HG02981 (cell line): ENCODE measurements around the gene TTLL10.

Source experiments
- ATAC-seq: cut with Tn5 transposase; IDR thresholded peaks from one replicate; pipeline ENCODE4 v1.9.1; 2021; ENCODE audit warnings: mild to moderate bottlenecking, moderate library complexity; ENCODE audit not compliant: unreplicated experiment

The TTLL10 gene

DNA sequence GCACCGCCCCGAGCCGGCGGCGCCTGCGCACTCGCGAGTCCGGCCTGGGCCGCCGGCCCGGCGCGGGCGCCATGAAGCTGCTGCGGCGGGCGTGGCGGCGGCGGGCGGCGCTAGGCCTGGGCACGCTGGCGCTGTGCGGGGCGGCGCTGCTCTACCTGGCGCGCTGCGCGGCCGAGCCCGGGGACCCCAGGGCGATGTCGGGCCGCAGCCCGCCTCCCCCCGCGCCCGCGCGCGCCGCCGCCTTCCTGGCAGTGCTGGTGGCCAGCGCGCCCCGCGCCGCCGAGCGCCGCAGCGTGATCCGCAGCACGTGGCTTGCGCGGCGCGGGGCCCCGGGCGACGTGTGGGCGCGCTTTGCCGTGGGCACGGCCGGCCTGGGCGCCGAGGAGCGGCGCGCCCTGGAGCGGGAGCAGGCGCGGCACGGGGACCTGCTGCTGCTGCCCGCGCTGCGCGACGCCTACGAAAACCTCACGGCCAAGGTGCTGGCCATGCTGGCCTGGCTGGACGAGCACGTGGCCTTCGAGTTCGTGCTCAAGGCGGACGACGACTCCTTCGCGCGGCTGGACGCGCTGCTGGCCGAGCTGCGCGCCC lies 58.6 kb downstream of the TTLL10 start, which contains the start of gene B3GALT6:
Gene B3GALT6, plus strand, starts transcription at position 30 of the 588 bp plus-strand sequence. Its CDS starts 42 bp downstream, at position 72.
- ATAC-seq = no peak

GRCh38 chr1:1232796-1233566 lies 59.3 kb downstream of the TTLL10 start:
- ATAC-seq = no peak

DNA sequence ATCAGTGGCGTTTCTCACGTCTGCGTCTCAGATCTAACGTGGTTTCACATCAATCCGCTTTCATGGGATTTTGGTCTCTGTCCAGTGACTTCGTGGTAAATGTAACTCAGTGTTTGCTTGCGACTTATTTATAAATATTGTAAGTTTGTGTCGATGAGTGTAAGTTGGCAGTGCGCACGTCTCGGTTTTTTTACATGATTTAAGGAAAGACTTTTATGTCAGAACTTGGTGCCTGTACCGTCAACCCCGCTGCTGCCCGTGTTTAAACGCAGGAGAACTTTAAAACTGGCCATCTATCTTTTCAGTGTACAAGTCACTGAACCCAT lies 59.9 kb downstream of the TTLL10 start:
- no peak for ATAC-seq

GRCh38 chr1:1234180-1234808 lies 60.6 kb downstream of the TTLL10 start:
- ATAC-seq = no peak

- ATAC-seq = no peak
Observed at GRCh38 chr1:1235016-1235744, 61.5 kb downstream of the TTLL10 start.

DNA sequence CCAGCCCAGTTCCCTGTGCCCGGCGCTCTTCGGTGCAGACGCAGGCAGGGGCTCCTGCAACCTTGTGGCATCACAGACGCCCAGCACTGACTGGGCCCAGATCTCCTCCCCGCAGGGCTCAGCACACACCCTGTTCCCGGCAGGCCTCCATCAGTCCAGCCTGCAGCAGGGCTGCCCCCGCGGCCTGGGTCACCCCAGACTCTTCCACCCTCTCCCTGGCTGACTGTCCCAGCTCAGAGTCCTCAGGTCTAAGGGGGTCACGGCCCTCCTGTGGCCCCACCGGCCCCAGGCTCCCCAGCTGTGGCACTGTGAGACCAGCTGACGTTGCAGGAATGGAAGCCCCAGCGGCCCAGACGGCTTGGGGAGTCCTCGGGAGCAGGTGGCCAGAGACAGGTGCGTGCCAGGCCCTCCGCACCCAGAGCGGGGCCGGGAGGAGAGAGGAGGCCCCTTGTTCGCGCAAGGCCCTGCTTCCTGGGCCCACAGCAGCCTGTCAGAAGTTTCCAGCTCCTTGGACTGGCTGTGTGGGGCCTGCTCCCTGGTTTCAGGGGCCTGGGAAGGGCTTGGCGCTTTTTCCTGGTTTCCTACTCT lies 62.6 kb downstream of the TTLL10 start:
- no peak for ATAC-seq

DNA sequence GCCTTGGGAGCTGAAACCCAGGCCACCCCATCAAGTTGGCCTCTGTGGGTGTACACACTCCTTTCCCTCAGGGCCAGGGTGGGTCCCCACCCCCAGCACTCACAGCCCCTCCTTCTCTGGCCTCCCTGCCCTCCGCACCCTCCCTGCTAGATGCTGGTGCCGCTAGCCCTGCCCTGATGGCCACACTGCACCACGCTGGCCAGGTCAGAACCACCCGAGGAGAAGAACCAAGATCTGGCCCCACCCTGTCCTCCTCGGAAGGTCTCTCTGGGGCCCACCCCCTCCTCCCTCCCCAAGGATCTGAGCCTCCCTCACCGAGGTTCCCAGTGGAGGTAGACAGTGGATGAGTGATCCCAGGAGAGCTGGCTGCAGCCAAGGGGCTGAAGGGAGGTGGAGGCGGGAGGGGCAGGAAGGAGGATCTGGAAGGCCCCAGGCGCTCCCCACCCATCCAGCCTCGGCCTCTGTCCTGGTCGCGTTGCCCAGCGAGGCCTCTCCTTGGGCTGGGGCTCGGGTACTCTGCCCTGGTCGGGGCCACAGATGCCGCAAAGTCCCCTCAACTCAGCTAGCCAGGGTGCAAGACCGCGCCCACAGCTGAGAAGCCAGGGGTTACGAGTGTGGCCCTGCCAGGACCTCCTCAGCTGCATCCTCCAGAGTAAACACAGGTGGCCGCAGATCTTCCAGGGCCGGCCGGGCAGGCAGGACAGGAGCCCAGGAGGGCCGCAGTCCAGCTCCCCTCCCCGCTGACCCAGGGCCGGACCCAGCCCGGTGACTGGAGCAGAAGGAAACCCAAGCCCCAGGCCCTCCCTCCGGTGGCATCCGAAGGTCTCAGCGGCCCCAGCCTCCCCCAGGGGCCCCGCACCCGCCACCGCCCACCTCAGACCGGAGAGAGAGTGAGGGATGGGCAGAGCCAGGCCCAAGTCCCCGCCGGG lies 63.5 kb downstream of the TTLL10 start:
- no peak for ATAC-seq

GRCh38 chr1:1237874-1238701 lies 64.4 kb downstream of the TTLL10 start:
- no peak for ATAC-seq

GRCh38 chr1:1238702-1239178 lies 65.1 kb downstream of the TTLL10 start:
- ATAC-seq = no peak

DNA sequence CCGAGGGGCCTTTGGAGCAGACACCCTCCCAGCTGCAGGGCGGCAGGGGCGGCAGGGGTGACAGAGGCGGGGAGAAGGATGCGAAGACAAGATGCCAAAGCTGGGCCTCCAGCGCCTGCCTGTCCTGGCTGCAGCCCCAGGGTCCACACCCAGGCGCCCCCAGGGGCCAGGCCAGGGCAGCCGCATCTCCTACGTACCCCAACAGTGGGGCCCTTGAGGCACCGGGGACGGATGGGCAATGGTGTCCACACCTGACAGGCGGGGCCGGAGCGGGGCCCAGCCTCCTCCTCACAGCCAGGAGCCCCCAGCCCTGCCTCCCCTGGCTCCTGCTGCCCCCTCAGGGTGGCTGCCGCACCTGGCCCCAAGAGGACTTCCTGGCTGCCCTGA lies 65.5 kb downstream of the TTLL10 start:
- no peak for ATAC-seq

DNA sequence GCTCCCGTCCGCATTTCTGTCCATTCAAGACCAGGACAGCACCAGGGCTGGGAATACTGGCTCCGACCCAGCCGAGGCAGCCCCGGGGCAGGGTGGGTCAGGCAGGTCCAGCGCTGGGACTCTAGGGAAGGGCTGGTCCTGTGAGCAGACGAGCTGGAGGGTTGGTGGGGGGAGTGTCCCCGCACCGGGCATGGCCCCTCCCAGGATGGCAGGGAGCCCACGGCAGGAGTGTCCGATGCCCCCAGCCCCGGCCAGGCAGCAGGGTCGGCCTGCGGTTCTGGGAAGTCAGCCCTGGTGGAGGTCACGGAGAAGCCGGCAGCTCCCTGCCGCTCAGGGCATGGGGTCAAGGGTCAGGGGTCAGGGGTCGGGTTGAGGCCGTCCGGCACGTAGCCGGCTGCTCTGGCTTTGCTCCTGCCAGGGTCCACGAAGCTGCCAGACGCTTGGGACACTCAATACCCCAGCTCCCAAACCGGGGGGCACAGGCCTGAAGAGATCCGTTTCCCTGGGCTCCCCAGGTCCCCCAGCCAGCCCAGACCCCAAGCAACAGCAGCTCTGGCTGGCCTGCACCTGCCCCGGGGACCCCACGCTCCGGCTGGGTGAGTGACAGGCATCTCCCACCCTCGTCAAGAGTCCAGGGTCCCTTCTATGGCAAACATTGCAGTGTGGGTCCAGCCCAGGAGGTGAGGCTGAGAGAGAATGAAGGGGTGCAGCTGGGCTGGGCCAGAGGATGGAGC lies 66.1 kb downstream of the TTLL10 start:
- no peak for ATAC-seq

DNA sequence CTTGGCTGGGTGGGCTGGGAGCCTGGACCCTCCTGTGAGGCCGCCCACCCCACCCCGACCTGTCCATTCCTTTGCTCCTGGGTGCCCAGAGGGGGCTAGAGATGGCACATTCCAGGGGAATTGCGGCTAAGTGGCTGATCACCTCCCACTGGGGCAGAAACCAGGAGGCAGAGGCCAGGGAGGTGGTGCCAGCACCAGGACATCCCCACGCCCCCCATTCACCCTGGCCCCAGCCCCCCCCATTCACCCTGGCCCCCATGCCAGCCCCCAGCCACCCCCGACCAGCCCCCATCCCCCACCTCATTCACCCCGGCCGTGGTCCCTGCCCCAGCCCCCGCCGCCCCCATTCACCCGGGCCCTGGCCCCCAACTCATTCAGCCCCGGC lies 66.7 kb downstream of the TTLL10 start:
- ATAC-seq = no peak

DNA sequence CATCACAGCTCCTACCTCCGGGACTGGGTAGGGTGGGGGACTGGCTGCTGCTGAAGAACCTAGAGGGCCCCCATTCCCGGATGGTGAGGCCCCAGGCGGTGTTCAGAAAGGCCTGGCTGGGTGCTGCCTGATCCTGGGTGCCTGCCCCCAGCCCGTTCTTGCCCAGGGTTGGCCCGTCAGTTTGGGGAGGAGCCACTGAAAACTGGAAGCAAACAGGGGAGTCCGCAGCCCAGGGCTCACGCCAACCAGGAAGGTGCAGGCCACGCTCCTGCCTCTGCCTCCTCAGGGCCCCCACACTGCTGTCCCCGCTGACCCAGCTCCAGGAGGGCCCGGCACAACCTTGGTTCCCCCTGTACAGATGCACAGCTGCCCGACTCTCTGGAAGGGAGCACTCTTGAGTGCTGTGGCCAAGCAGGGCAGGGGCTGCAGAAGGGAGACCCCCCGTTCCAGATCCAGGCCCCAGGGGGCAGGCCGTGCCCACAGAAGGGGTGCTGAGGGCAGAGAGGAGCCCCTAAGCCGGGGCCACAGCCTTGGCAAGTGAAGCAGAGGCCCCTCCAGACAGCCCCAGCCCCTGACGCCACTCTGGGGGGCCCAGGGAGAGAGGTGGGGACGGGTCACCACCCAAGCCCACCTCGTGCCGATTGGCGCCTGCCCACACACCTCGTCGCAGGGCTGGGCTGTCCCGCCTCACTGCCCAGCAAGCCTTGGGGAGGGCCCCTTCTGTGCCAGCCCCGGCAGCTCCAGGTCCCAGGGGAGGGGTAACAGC lies 67.3 kb downstream of the TTLL10 start:
- no peak for ATAC-seq

DNA sequence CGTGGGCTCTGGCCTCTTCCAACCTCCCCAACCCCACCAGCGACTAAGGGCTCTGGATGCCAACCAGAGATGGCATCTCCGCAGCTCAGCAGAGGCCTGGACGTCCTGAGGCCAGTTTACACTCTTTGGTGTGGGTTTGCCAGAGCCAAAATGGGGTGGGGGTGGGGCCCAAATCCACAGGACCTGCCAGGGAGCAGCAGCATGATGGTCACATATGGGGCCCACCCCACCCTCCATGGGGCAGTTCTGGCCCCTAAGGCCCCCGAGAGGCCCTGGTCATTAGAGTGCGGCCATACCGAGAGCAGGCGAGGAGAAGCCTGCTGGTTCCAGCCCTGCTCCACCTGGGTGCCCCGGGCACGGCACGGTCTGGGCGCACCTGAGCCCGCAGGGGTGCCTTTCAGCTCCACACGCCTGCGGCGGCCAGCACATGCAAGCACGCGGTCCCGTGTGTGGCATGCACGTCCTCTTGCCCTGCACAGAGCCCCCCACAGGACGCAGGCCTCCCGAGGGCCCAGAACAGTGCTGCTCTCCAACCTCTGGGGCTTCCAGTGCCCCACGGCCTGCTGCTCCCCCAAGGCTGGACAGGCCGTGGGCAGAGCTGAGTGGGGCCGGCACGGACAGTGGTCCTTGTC lies 68.0 kb downstream of the TTLL10 start:
- ATAC-seq = no peak

DNA sequence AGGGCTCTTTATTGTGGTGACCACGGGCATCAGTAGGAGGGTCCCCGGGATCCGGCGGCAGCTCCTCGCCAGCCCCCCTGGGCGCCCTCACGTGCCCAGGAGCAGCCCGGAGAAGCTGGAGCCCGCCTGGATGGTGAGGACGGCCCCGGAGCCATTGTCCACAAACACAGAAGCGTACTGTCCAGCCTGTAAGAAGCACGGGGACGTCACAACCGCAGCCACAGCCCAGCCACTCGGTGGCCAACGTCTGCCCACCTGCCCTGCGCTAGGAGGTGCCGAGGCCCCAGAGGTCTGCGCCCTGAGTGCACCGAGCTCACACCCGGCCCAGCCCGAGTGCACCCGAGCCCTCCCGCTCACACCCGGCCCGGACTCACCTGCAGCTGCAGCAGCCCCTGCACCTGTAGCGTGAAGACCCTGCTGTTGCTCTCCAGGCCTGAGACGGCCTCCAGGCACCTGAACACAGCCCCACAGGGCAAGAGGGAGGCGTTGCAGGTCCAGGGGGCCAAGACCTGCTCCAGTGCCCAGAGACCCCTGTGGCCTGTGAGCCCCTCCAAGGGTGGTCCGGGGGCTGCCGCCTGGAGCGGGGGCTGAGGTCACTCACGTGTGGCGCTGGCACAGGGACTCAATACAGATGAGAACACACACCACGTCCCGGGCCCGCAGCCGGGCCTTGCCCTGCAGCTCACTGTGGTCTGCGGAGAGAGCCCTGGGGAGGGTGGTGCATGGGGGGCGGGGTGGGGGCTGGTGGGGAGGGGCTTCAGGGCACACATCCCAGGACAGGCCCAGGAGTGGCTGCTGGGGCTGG lies 69.0 kb downstream of the TTLL10 start:
- ATAC-seq = no peak

GRCh38 chr1:1243266-1243660 lies 69.6 kb downstream of the TTLL10 start:
- no peak for ATAC-seq

DNA sequence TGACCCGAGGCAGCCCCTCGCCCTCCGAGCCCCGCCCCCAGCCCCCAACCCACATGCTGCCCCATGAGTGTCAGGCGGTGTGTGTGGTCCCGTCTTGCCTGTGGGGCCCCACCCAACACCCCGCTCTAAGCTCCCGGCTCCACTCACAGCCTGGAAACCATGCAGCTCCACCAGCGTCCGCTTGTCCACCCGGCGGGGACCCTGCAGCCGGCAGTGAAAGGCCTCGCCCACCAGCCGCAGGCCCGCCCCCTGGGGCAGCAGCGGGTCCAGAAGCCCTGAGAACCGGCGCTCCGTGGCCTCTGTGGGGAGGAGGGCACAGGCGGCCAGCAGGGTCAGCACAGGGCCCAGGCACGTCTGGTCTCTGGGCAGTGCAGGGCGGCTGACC lies 70.1 kb downstream of the TTLL10 start:
- ATAC-seq = no peak
